ENCODE measurements around the gene PYGM.

PYGM gene

GRCh38 chr11:64759722-64760719 lies at the start of gene PYGM:
Gene PYGM, minus strand, starts transcription at chr11:64759974. Its CDS starts 76 bp downstream, at chr11:64759898.
- peak; percentile 87 for DNase-seq (ENCODE audit: low spot score)

GRCh38 chr11:64805481-64805880 lies 45.7 kb upstream of the PYGM start:
- no peak for DNase-seq (ENCODE audit: low spot score)

- DNase-seq (ENCODE audit: low spot score): no peak
These were observed 44.8 kb upstream of the PYGM start for GRCh38 chr11:64804346-64805210.

GRCh38 chr11:64803846-64804345 lies 44.1 kb upstream of the PYGM start:
- DNase-seq (ENCODE audit: low spot score): no peak

GRCh38 chr11:64803158-64803845 lies 43.5 kb upstream of the PYGM start, which contains the start of gene MAP4K2:
Gene MAP4K2, minus strand, starts transcription at chr11:64803214. Its CDS starts 65 bp downstream, at chr11:64803149.
- peak; percentile 88 for DNase-seq (ENCODE audit: low spot score)

GRCh38 chr11:64802370-64803157 lies 42.8 kb upstream of the PYGM start:
- DNase-seq (ENCODE audit: low spot score): no peak

GRCh38 chr11:64801561-64802369 lies 42.0 kb upstream of the PYGM start:
- no peak for DNase-seq (ENCODE audit: low spot score)

GRCh38 chr11:64801158-64801464 lies 41.3 kb upstream of the PYGM start:
- no peak for DNase-seq (ENCODE audit: low spot score)

GRCh38 chr11:64800303-64801157 lies 40.8 kb upstream of the PYGM start:
- no peak for DNase-seq (ENCODE audit: low spot score)

- no peak for DNase-seq (ENCODE audit: low spot score)
These were observed 40.0 kb upstream of the PYGM start for GRCh38 chr11:64799623-64800302.

- DNase-seq (ENCODE audit: low spot score): no peak
These were observed 39.5 kb upstream of the PYGM start for GRCh38 chr11:64799256-64799622.

- no peak for DNase-seq (ENCODE audit: low spot score)
These were observed 37.2 kb upstream of the PYGM start for GRCh38 chr11:64796757-64797541.

- no peak for DNase-seq (ENCODE audit: low spot score)
These were observed 36.4 kb upstream of the PYGM start for GRCh38 chr11:64796047-64796756.

GRCh38 chr11:64794526-64794925 lies 34.8 kb upstream of the PYGM start:
- no peak for DNase-seq (ENCODE audit: low spot score)

GRCh38 chr11:64793271-64794160 lies 33.7 kb upstream of the PYGM start:
- no peak for DNase-seq (ENCODE audit: low spot score)

- DNase-seq (ENCODE audit: low spot score): no peak
These were observed 32.7 kb upstream of the PYGM start for GRCh38 chr11:64792482-64792881.
